Panc1 (cell line): Measurements from ENCODE around the gene GRIN3B. TPM values are rescaled to one million over a fixed set of nuclear protein-coding genes. Genes with fewer than 3 reads are reported as not detected.

ENCODE experiments used
- ATAC-seq: fragments of 200-7000 bp; cut with Tn5 transposase; 2 replicates; pipeline ENCODE4 v1.9.1; 2020; ENCODE audit warnings: mild to moderate bottlenecking, moderate library complexity
- BruUV-seq: library from RNA; stranded (reverse); fragments of 400-500 nt; replicated peaks from 2 replicates; lab custom pipeline; 2021; lab: Mats Ljungman, UMichigan
- CTCF ChIA-PET: fragments of 300-600 bp; sonication (Branson Sonifier 250); formaldehyde crosslinking; loops from one replicate; lab custom pipeline; 2022; ENCODE audit warnings: antibody characterized with exemption; lab: Charles Lee
- POLR2A ChIA-PET: fragments of 300-600 bp; sonication (Branson Sonifier 250); formaldehyde crosslinking; loops from one replicate; lab custom pipeline; 2022; ENCODE audit warnings: antibody characterized with exemption; lab: Charles Lee
- DNase-seq: peaks from one replicate; pipeline ENCODE4 v3.0.0-alpha.2; 2010; ENCODE audit warnings: low read depth, low spot score
- H3K27ac ChIP-seq: 2 replicates; pipeline ENCODE4 v1.5.1; 2011; ENCODE audit warnings: mild to moderate bottlenecking, low read length, inconsistent platforms
- H3K27me3 ChIP-seq: fragments of 200-500 bp; sonication (Bioruptor generic); 2 replicates; pipeline ENCODE4 v1.6.0; 2014; ENCODE audit warnings: low read length, inconsistent platforms; ENCODE audit not compliant: control insufficient read depth, insufficient read depth
- H3K36me3 ChIP-seq: fragments of 200-500 bp; sonication (Bioruptor generic); 2 replicates; pipeline ENCODE4 v1.5.1; 2014; ENCODE audit warnings: inconsistent platforms, mild to moderate bottlenecking, low read length, moderate library complexity; ENCODE audit not compliant: control insufficient read depth, insufficient read depth
- H3K4me1 ChIP-seq: 2 replicates; pipeline ENCODE4 v1.5.1; 2011; ENCODE audit warnings: inconsistent platforms, mild to moderate bottlenecking, low read length, moderate library complexity; ENCODE audit not compliant: control insufficient read depth, insufficient read depth
- H3K4me3 ChIP-seq, 2 experiments: 2 replicates each; pipeline ENCODE4 v1.5.1; 2011 to 2012; ENCODE audit warnings: low read depth in 2 of 2, low read length in 2 of 2, mild to moderate bottlenecking in 2 of 2, inconsistent platforms in 1 of 2, moderate library complexity in 1 of 2
- H3K9me3 ChIP-seq: fragments of 200-500 bp; sonication (Bioruptor generic); 2 replicates; pipeline ENCODE4 v1.5.1; 2014; ENCODE audit warnings: low read depth, mild to moderate bottlenecking, inconsistent platforms, low read length, moderate library complexity; ENCODE audit not compliant: control insufficient read depth, insufficient read depth
- CTCF ChIP-seq: fragments of 450-650 bp; IDR thresholded peaks from 2 replicates; pipeline ENCODE4 v1.5.1; 2017; ENCODE audit warnings: mild to moderate bottlenecking
- POLR2AphosphoS5 ChIP-seq: IDR thresholded peaks from 2 replicates; pipeline ENCODE4 v1.6.1; 2012; ENCODE audit warnings: mild to moderate bottlenecking, low read depth, low read length, moderate library complexity
- REST ChIP-seq, 2 experiments: IDR thresholded peaks; 2 replicates each; pipeline ENCODE4 v1.6.1; 2011 to 2012; ENCODE audit warnings: low read depth in 2 of 2, control low read depth in 1 of 2, low read length in 1 of 2, mild to moderate bottlenecking in 1 of 2, moderate library complexity in 1 of 2; ENCODE audit not compliant: insufficient read depth in 1 of 2
- SIN3A ChIP-seq: IDR thresholded peaks from 2 replicates; pipeline ENCODE4 v1.6.1; 2012; ENCODE audit warnings: low read depth, mild to moderate bottlenecking, low read length, moderate library complexity, borderline replicate concordance; ENCODE audit not compliant: insufficient read depth
- TCF7L2 ChIP-seq: IDR thresholded peaks from 2 replicates; pipeline ENCODE4 v1.6.1; 2011; ENCODE audit warnings: mild to moderate bottlenecking, low read depth, low read length, inconsistent platforms
- in situ Hi-C: cut with HindIII; loops from 2 replicates; pipeline ENCODE4 v1.10.0; 2016; ENCODE audit warnings: low sequenced_read_pairs, low pct_unique_long_range_greater_than_20kb
- intact Hi-C: fragments of 100-400 bp; cut with micrococcal nuclease; formaldehyde crosslinking; loops from one replicate; pipeline ENCODE4 v1.10.0; 2022; ENCODE audit not compliant: unreplicated experiment
- total RNA-seq: library from RNA; stranded (reverse); gene quantifications from one replicate; pipeline ENCODE4 v1.2.1, GENCODE V29; 2021; ENCODE audit not compliant: unreplicated experiment

The GRIN3B gene
- total RNA-seq, 1 experiment from 2014 or later: 4.6 TPM

GRCh38 chr19:993361-993830, 6.8 kb upstream of the GRIN3B start:
- no peaks in the 10 kb centered on the region for H3K36me3 ChIP-seq
- no peaks in the 10 kb centered on the region for H3K27me3 ChIP-seq
- no peak overlapping the region for H3K27ac ChIP-seq
- TF ChIP-seq TCF7L2 (no peak), POLR2AphosphoS5 (no peak), CTCF (no peak), REST (IDR thresholded peaks at IDR 0.05; ENCODE audit: insufficient read depth in 1 of 2, low read depth in 2 of 2, low read length in 1 of 2) (no peak)
- H3K9me3 ChIP-seq: no peaks in the 10 kb centered on the region
- H3K4me1 ChIP-seq: peaks cover 8% of the 10 kb centered on the region
- ATAC-seq: no peak; the same call in 1 of the 2 replicates
- ChIA-PET POLR2A (no interaction called here), CTCF (no interaction called here)
- no TSS peak for BruUV-seq
- DNase-seq: no peak
- in situ Hi-C loops (no loop called here), intact Hi-C loops (no loop called here)
- H3K4me3 ChIP-seq: no peak overlapping the region

GRCh38 chr19:993831-994393, 6.3 kb upstream of the GRIN3B start:
- ATAC-seq (no peak), DNase-seq (no peak)
- in situ Hi-C loops: no loop called here
- Histone ChIP-seq H3K4me3 (no peak overlapping the region), H3K27me3 (no peaks in the 10 kb centered on the region), H3K36me3 (no peaks in the 10 kb centered on the region), H3K9me3 (no peaks in the 10 kb centered on the region), H3K4me1 (peaks cover 8% of the 10 kb centered on the region), H3K27ac (no peak overlapping the region)
- TF ChIP-seq REST (IDR thresholded peaks at IDR 0.05; ENCODE audit: insufficient read depth in 1 of 2, low read depth in 2 of 2, low read length in 1 of 2) (no peak), TCF7L2 (no peak), POLR2AphosphoS5 (no peak), CTCF (no peak), SIN3A (no peak)
- no TSS peak for BruUV-seq
- POLR2A ChIA-PET: interaction anchor here (0.5 kb wide), 1 partner anchor 35 kb away, joined by 3 read pairs; no protein-coding TSS in a partner anchor
- intact Hi-C loops: no loop called here
- CTCF ChIA-PET: no interaction called here
